ENCODE measurements around the gene TFCP2L1.

DNA sequence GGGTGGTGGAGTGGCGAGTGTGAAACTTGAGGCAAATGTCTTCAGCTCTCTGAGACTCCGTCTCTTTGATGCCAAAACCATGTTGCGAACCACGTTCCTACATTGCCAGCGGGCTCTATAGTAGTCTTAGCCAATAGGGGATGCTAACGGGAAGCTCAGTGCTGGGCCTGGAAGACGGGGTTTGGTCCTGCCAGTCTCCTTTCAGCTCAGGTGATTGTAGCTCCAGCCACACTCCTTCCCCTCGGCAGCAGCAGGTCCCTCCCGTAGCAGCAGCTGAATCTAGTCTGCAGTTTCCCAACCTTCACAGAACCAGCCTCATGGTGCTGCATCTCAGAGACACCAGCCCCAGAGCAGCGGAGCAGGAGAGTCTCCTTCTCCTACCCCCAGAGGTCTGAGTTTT is 109.7 kb downstream of the TFCP2L1 start:
- TF ChIP-seq, protein P1, sequence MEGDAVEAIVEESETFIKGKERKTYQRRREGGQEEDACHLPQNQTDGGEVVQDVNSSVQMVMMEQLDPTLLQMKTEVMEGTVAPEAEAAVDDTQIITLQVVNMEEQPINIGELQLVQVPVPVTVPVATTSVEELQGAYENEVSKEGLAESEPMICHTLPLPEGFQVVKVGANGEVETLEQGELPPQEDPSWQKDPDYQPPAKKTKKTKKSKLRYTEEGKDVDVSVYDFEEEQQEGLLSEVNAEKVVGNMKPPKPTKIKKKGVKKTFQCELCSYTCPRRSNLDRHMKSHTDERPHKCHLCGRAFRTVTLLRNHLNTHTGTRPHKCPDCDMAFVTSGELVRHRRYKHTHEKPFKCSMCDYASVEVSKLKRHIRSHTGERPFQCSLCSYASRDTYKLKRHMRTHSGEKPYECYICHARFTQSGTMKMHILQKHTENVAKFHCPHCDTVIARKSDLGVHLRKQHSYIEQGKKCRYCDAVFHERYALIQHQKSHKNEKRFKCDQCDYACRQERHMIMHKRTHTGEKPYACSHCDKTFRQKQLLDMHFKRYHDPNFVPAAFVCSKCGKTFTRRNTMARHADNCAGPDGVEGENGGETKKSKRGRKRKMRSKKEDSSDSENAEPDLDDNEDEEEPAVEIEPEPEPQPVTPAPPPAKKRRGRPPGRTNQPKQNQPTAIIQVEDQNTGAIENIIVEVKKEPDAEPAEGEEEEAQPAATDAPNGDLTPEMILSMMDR (conservative IDR thresholded peaks at IDR 0.05 in 1 of 2, IDR thresholded peaks at IDR 0.05 in 1 of 2; ENCODE audit: low read depth in 1 of 2, low read length in 2 of 2): no peak
- no peak for TF ChIP-seq EZH2 (IDR thresholded peaks at IDR 0.05; ENCODE audit: low read length, missing control alignments)

Data from fibroblast of lung (primary cell).